Neural crest cell (in vitro differentiated cells): ENCODE data around the gene FHL2. TPM values are rescaled to one million over a fixed set of nuclear protein-coding genes. Genes with fewer than 3 reads are reported as not detected.

Experiments
- DNase-seq: peaks from one replicate; pipeline ENCODE4 v3.0.0; 2021; ENCODE audit warnings: low read depth, mixed read lengths, low spot score
- H3K27ac Mint-ChIP-seq: one replicate; pipeline ENCODE4 v1.8.0; 2021; ENCODE audit warnings: mild to moderate bottlenecking, mixed read lengths; ENCODE audit not compliant: unreplicated experiment
- H3K27me3 Mint-ChIP-seq: 2 replicates; pipeline ENCODE4 v1.8.0; 2021; ENCODE audit warnings: low read depth, mild to moderate bottlenecking, mixed read lengths
- H3K36me3 Mint-ChIP-seq: 2 replicates; pipeline ENCODE4 v1.8.0; 2021; ENCODE audit warnings: low read depth, mild to moderate bottlenecking, mixed read lengths
- H3K4me1 Mint-ChIP-seq: 2 replicates; pipeline ENCODE4 v1.8.0; 2021; ENCODE audit warnings: mixed read lengths
- H3K4me3 Mint-ChIP-seq: one replicate; pipeline ENCODE4 v1.8.0; 2021; ENCODE audit warnings: mild to moderate bottlenecking, mixed read lengths
- H3K9me3 Mint-ChIP-seq: 2 replicates; pipeline ENCODE4 v1.8.0; 2021; ENCODE audit warnings: mixed read lengths
- CTCF ChIP-seq: fragments of 200-600 bp; sonication (generic); conservative IDR thresholded peaks from 2 replicates; pipeline ENCODE4 v1.5.0; 2021; ENCODE audit warnings: antibody characterized with exemption, mild to moderate bottlenecking
- total RNA-seq: library from RNA; stranded (reverse); gene quantifications from 2 replicates; pipeline ENCODE4 v1.2.1, GENCODE V29; 2021

FHL2 gene
- total RNA-seq, 1 donor from 2014 or later = 4.8 TPM

DNA sequence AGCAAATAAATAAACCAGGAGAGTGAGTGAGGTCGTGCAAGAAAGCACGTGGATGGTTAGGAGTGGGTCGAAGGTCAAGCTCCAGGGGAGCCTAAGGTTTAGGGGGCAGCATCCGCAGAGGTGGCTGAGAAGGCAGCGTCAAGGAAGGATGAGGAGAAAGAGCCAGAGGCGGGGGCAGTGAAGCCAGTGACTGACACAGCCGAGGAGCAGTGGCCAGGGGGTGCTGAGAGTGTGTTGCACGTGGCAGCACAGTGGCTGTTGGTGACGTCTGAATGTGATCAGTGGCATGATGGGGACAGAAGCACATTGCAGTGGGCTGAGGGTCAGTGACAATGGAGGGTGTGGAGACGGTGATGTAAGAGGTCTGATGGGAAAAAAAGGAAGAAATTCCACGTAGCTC is 13.7 kb upstream of the FHL2 start:
- H3K9me3 Mint-ChIP-seq = no peaks in the 10 kb centered on the region
- no peak for TF ChIP-seq CTCF

DNA sequence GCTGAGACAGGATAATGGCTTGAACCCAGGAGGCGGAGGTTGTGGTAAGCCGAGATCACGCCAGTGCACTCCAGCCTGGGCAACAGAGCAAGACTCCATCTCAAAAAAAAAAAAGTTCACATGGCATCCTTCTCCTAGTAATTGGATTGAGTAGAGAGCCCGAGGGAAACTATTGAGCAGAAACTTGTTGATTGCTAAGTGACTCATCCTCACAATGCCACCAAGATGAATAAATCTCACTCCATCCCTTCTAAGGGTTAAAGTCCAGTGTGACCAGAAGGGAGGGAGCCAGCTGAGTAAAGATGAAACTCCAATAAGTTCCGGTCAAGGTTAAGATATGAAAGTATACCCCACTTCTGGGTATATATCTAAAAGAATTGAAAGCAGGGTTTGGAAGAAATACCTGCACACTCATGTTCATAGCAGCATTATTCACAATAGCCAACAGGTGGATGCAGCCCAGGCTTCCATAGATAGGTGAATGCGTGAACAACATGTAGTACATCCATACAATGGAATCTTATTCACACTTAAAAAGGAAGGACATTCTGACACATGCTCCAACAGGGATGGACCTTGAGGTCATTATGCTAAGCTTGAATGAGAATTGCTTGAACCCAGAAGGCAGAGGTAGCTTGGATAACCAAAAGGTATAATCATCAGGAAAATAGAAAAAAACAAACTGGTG is 13.0 kb upstream of the FHL2 start:
- Mint-ChIP-seq H3K9me3 (no peaks in the 10 kb centered on the region), H3K36me3 (peaks cover 3% of the 10 kb centered on the region), H3K27ac (no peak overlapping the region), H3K27me3 (peaks cover 6% of the 10 kb centered on the region), H3K4me3 (no peak overlapping the region), H3K4me1 (no peaks in the 10 kb centered on the region)
- TF ChIP-seq CTCF = no peak
- DNase-seq = no peak

More for the DNA sequence above, 13.7 kb upstream of the FHL2 start:
- Mint-ChIP-seq H3K27ac (no peak overlapping the region), H3K36me3 (peaks cover 3% of the 10 kb centered on the region), H3K4me3 (no peak overlapping the region), H3K4me1 (no peaks in the 10 kb centered on the region), H3K27me3 (peaks cover 6% of the 10 kb centered on the region)
- DNase-seq = no peak

DNA sequence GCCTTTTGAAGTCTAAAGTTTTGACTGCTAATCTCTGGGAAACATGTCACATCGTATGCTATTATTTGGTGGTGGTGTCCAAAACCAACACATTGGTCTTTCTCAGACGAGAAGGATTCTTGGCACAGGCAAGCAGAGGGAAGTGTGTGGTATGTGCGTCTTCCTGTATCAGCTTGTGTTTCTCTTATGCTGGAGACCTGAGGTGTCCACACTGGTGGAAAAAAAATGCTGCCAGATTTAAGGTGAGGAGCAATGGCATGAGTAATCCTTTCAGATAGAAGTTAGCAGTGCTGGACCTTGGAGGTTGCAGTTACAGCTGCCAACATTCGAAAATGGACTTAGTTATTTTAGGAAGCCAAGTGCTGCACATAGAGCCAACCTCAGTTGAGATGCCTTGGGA is 11.7 kb upstream of the FHL2 start:
- H3K4me1 Mint-ChIP-seq = no peaks in the 10 kb centered on the region
- no peak for TF ChIP-seq CTCF
- H3K27me3 Mint-ChIP-seq = peaks cover 6% of the 10 kb centered on the region
- DNase-seq = no peak
- H3K36me3 Mint-ChIP-seq = peaks cover 3% of the 10 kb centered on the region
- H3K27ac Mint-ChIP-seq = no peak overlapping the region
- no peak overlapping the region for H3K4me3 Mint-ChIP-seq
- H3K9me3 Mint-ChIP-seq = no peaks in the 10 kb centered on the region

GRCh38 chr2:105409717-105410116 is 10.9 kb upstream of the FHL2 start:
- H3K9me3 Mint-ChIP-seq = no peaks in the 10 kb centered on the region
- H3K4me3 Mint-ChIP-seq = no peak overlapping the region
- H3K36me3 Mint-ChIP-seq = peaks cover 3% of the 10 kb centered on the region
- TF ChIP-seq CTCF = no peak
- no peak for DNase-seq
- H3K4me1 Mint-ChIP-seq = no peaks in the 10 kb centered on the region
- H3K27me3 Mint-ChIP-seq = peaks cover 7% of the 10 kb centered on the region
- H3K27ac Mint-ChIP-seq = no peak overlapping the region

- no peaks in the 10 kb centered on the region for H3K9me3 Mint-ChIP-seq
- peaks cover 3% of the 10 kb centered on the region for H3K36me3 Mint-ChIP-seq
- no peak for TF ChIP-seq CTCF
- no peaks in the 10 kb centered on the region for H3K4me1 Mint-ChIP-seq
- no peak overlapping the region for H3K4me3 Mint-ChIP-seq
- H3K27ac Mint-ChIP-seq = no peak overlapping the region
- peaks cover 12% of the 10 kb centered on the region for H3K27me3 Mint-ChIP-seq
- no peak for DNase-seq
These were observed 9.3 kb upstream of the FHL2 start for GRCh38 chr2:105407946-105408743.
